Pancreas (tissue), 10 donors: ENCODE results near the gene TEX13D. TPM values are rescaled to one million over a fixed set of nuclear protein-coding genes. Genes with fewer than 3 reads are reported as not detected.
"Not testable (repeated sequence)": the region's sequence is repeated elsewhere in the genome, so short reads cannot be mapped to it uniquely, and the experiment has no call there.

ENCODE experiments used
- ATAC-seq, 4 donors: fragments of 200-7000 bp; cut with Tn5 transposase; one replicate each; pipeline versions ENCODE4 v1.8.0 to v1.9.1; 2020; ENCODE audit warnings: mild to moderate bottlenecking in 4 of 4, moderate library complexity in 4 of 4
- DNase-seq, 6 donors: peaks; one replicate each; pipeline ENCODE4 v3.0.0-alpha.2; 2020
- FAIRE-seq: peaks from 2 replicates; lab custom pipeline; 2012; peaks lifted over from hg19 to GRCh38; lab: Jason Lieb, UNC
- H3K27ac ChIP-seq, 4 donors: fragments of 200-600 bp; sonication (generic); 1 replicate in 3 of 4; 2 replicates in 1 of 4; pipeline versions ENCODE4 v1.5.0 to v1.8.0; 2020
- H3K27me3 ChIP-seq, 4 donors: fragments of 200-600 bp; one replicate each; pipeline ENCODE4 v1.8.0; 2021
- H3K36me3 ChIP-seq, 3 donors: fragments of 200-600 bp; sonication (generic) in 1 of 3; one replicate each; pipeline versions ENCODE4 v1.5.0 to v1.8.0; 2020 to 2021
- H3K4me1 ChIP-seq, 3 donors: fragments of 200-600 bp; one replicate each; pipeline ENCODE4 v1.8.0; 2021
- H3K4me3 ChIP-seq, 4 donors: fragments of 200-600 bp; sonication (generic) in 2 of 4; one replicate each; pipeline versions ENCODE4 v1.5.0 to v1.8.0; 2020 to 2021
- H3K9me3 ChIP-seq, 4 donors: fragments of 200-600 bp; one replicate each; pipeline ENCODE4 v1.8.0; 2021
- WGBS, 2 donors: extraction: QIAGEN DNeasy Blood & Tissue Kit; methylation state at CpG; one replicate each; pipeline ENCODE4 v1.1.7; 2013; 5-methylcytosine and 5-hydroxymethylcytosine counted together
- intact Hi-C, 3 donors: fragments of 100-400 bp; cut with DNase I; formaldehyde crosslinking; loops; one replicate each; pipeline versions ENCODE4 v1.11.1 to v1.14.2; 2022
- polyA plus RNA-seq, 2 donors: library from polyadenylated mRNA; stranded (reverse); fragments of 200-250 nt; gene quantifications; one replicate each; pipeline ENCODE4 v1.2.3, GENCODE V29; 2013
- total RNA-seq, 6 donors: library from RNA; stranded (reverse); fragmentation: NEBNext Ultra II Directional in 4 of 6; extraction: Animal tissue kit (Norgen Biotek cat#: 25700) in 4 of 6; gene quantifications; one replicate each; pipeline versions ENCODE4 v1.2.1 to v1.2.4, GENCODE V29; 2021 to 2023
- TF ChIP-seq, protein P1 (sequence below), 4 donors: fragments of 200-600 bp; sonication (generic) in 3 of 4; IDR thresholded peaks; one replicate each; pipeline versions ENCODE4 v1.5.0 to v1.8.0; 2021; ENCODE audit warnings: antibody characterized with exemption in 4 of 4
- donor health status: healthy with polysubstance abuse.
- donor health status: DM: no; HTN: no; CAD: no; lungs with moderate emphysema.
- donor health status: DM: no; HTN: no; CAD: no.
- donor health status: control.
- donor health status: control.
- donor health status: Bipolar disorder and iron deficiency.
- donor health status: DM: yes; HTN: yes; CAD: no.
- donor health status: DM: no; HTN: no; CAD: no.
- donor health status: DM: no; HTN: no; CAD: no.
- donor health status: DM: yes; HTN: yes; CAD: no.

TEX13D gene
- total and polyA plus RNA-seq, 8 donors: 0.02 TPM; not detected in 7

DNA sequence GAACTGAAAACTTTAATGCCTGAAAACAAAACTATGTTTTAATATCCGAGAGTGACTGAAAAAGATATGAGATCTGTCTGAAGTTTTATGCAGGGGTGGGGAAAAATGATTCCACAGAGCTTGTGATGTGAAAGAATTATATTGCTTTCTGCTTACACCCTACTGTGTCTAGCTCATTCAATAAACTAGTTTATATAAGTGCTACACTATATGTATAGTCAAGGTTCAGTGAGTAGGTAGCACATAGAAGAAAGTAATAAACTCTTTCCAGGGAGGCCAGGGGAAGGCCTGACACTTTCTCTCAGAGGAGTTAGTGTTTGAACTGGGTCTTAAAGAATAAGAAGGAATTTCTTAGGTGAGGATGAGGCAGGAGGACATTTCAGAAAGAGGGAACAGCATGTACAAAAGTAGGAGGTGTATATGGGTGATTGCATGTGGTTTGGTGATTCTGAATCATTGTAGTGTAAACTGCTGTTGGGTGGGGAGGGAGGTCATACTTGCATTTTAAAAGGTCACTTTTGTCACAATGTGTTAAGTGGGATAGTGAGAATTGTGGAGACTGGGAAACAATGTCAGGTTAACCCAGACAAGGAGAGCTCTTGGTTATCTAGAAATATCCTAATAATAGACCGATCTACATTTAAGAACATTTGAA, 25.1 kb upstream of the TEX13D start:
- Histone ChIP-seq H3K27me3 (peaks cover 0 to 3% (median 0%) of the 10 kb centered on the region in 4 donors), H3K27ac (no peak overlapping the region), H3K4me3 (no peak overlapping the region), H3K9me3 (no peaks in the 10 kb centered on the region), H3K36me3 (no peaks in the 10 kb centered on the region), H3K4me1 (no peaks in the 10 kb centered on the region)
- intact Hi-C loops: no loop called here
- TF ChIP-seq, protein P1, sequence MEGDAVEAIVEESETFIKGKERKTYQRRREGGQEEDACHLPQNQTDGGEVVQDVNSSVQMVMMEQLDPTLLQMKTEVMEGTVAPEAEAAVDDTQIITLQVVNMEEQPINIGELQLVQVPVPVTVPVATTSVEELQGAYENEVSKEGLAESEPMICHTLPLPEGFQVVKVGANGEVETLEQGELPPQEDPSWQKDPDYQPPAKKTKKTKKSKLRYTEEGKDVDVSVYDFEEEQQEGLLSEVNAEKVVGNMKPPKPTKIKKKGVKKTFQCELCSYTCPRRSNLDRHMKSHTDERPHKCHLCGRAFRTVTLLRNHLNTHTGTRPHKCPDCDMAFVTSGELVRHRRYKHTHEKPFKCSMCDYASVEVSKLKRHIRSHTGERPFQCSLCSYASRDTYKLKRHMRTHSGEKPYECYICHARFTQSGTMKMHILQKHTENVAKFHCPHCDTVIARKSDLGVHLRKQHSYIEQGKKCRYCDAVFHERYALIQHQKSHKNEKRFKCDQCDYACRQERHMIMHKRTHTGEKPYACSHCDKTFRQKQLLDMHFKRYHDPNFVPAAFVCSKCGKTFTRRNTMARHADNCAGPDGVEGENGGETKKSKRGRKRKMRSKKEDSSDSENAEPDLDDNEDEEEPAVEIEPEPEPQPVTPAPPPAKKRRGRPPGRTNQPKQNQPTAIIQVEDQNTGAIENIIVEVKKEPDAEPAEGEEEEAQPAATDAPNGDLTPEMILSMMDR (IDR thresholded peaks at IDR 0.05): no peak
- no peak for ATAC-seq
- peak; percentile 39 for FAIRE-seq
- no peak for DNase-seq
- WGBS, 2 donors: 64 to 68% methylated on average over 2 of the region's 2 CpGs

DNA sequence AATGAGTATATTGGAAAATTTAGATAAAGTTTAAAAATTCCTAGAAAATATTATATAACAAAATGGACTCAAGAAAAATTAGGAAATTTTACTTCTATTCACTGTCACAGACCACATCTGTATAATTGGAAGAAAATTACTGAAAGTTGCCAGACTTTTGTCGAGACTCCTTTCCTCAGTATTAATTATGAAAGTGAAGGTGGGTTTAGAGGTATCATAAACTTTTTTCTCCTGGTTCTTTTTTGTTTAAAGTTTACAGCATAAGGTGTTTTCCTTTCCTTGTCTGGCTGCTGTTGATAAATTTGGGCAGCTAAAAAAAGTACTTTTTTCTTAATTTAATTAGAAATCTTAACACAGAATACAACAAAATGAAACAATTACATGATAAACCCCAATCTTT, 6.7 kb upstream of the TEX13D start:
- DNase-seq (no peak), ATAC-seq (no peak), FAIRE-seq (peak; percentile 59)
- 64 to 73% methylated on average over 1 of the region's 1 CpG for WGBS, 2 donors
- H3K36me3 ChIP-seq: no peaks in the 10 kb centered on the region
- no peaks in the 10 kb centered on the region for H3K9me3 ChIP-seq
- H3K27ac ChIP-seq: no peak overlapping the region
- TF ChIP-seq, protein P1 (IDR thresholded peaks at IDR 0.05): no peak
- no peaks in the 10 kb centered on the region for H3K4me1 ChIP-seq
- intact Hi-C loops: no loop called here
- no peak overlapping the region for H3K4me3 ChIP-seq
- peaks cover 0 to 13% (median 4%) of the 10 kb centered on the region in 4 donors for H3K27me3 ChIP-seq

DNA sequence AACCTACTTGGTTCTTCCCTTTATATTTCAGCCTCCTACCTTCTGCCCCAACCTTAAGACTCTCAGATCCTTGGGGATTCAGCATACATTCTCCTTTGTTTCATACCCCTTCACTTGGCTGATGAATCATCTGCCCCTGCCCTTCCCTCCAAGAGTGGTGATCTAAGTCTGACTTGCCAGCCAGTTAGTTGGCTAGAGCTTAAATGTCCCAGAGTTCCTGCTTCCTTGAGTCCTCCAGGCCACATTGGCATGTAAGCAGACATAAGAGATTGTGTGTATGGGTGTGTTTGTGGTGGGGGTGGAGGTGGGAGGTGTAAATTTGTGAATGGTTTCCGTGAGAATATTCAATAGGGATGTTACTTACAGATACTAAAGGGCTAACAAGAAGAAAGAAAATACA, 3.7 kb upstream of the TEX13D start:
- Histone ChIP-seq H3K4me3 (no peak overlapping the region), H3K4me1 (no peaks in the 10 kb centered on the region), H3K27ac (no peak overlapping the region), H3K9me3 (no peaks in the 10 kb centered on the region), H3K27me3 (peaks cover 0 to 5% (median 4%) of the 10 kb centered on the region in 4 donors), H3K36me3 (no peaks in the 10 kb centered on the region)
- FAIRE-seq (no peak), DNase-seq (no peak), ATAC-seq (no peak)
- intact Hi-C loops: no loop called here
- 41 to 73% methylated on average over 1 of the region's 1 CpG for WGBS, 2 donors
- TF ChIP-seq, protein P1 (IDR thresholded peaks at IDR 0.05): no peak

DNA sequence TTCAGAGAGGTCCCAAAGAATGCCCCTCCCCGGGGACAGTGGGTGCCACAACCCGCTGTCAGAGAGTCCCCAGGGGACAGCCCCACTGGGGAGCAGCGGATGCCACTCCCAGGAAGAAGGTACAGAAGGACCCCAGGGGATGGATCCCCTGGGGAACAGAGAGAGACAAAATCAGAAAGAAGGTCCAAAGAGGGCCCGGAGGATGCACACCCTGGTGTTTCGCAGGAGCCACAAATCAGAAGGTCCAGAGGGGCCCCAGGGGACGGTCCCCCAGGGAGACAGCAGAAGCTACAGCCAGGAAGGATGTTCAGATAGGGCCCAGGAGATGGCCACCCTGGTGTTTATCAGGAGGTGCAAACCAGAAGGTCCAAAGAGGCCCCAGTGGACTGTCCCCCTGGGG, 1.4 kb downstream of the TEX13D start:
- TF ChIP-seq, protein P1 (IDR thresholded peaks at IDR 0.05): no peak
- FAIRE-seq: no peak
- DNase-seq: peak in 1 of 6 donors; percentile 31
- Histone ChIP-seq H3K27me3 (no peaks in the 10 kb centered on the region), H3K36me3 (no peaks in the 10 kb centered on the region), H3K4me1 (no peaks in the 10 kb centered on the region), H3K9me3 (no peaks in the 10 kb centered on the region), H3K4me3 (no peak overlapping the region), H3K27ac (no peak overlapping the region)
- intact Hi-C loops: no loop called here
- WGBS, 2 donors: 91 to 93% methylated on average over 5 to 6 of the region's 6 CpGs
- ATAC-seq: no peak

DNA sequence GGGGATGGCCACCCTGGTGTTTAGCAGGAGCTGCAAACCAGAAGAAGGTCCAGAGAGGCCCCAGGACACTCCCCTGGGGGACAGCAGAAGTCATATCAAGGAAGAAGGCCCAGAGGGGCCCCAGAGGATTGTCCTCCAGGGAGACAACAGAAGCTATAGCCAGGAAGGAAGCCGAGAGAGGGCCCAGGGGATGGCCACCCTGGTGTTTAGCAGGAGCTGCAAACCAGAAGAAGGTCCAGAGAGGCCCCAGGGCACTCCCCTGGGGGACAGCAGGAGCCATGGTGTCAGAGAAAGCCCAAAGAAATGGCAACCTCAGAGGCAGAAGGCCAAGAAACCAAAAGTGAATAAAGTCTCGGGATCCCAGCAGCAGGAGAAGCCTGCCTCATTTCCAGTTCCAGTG, 2.1 kb downstream of the TEX13D start:
- intact Hi-C loops, DNase-seq, FAIRE-seq: not testable (repeated sequence)

More for the DNA sequence above, 2.1 kb downstream of the TEX13D start:
- 60 to 76% methylated on average over 2 of the region's 2 CpGs for WGBS, 2 donors
- H3K4me3 ChIP-seq, H3K9me3 ChIP-seq, ATAC-seq, H3K4me1 ChIP-seq, H3K27me3 ChIP-seq, H3K36me3 ChIP-seq, H3K27ac ChIP-seq: not testable (repeated sequence)
